ENCODE measurements around the gene C17orf67.

GRCh38 chr17:56879280-56879679 is 45.6 kb upstream of the C17orf67 start:
- no peak for TF ChIP-seq CTCF (IDR thresholded peaks at IDR 0.05)
- no peak for TF ChIP-seq ZFX (IDR thresholded peaks at IDR 0.05; ENCODE audit: borderline replicate concordance)

Data from 22Rv1 (cell line).